HG02623 (cell line): ENCODE data around the gene TRIM2.

ENCODE experiments used
- ATAC-seq: cut with Tn5 transposase; IDR thresholded peaks from one replicate; pipeline ENCODE4 v1.9.1; 2021; ENCODE audit warnings: moderate library complexity; ENCODE audit not compliant: unreplicated experiment

TRIM2 gene

GRCh38 chr4:153325558-153325957 is 121.3 kb downstream of the TRIM2 start:
- no peak for ATAC-seq

- ATAC-seq, result no peak
These were observed 122.3 kb downstream of the TRIM2 start for GRCh38 chr4:153326513-153326912.

GRCh38 chr4:153327247-153327646 is 123.0 kb downstream of the TRIM2 start:
- ATAC-seq, result no peak

GRCh38 chr4:153332936-153333335 is 128.7 kb downstream of the TRIM2 start:
- ATAC-seq, result no peak

GRCh38 chr4:153333874-153334273 is 129.6 kb downstream of the TRIM2 start:
- ATAC-seq, result no peak

- ATAC-seq, result no peak
These were observed 131.4 kb downstream of the TRIM2 start for GRCh38 chr4:153335665-153336064.

- ATAC-seq, result no peak
These were observed 133.4 kb downstream of the TRIM2 start for GRCh38 chr4:153337686-153338085.

GRCh38 chr4:153341575-153342090 is 137.4 kb downstream of the TRIM2 start:
- ATAC-seq, result no peak

- ATAC-seq, result no peak
These were observed 138.7 kb downstream of the TRIM2 start for GRCh38 chr4:153342751-153343552.

- ATAC-seq, result peak; percentile 70
These were observed 140.1 kb downstream of the TRIM2 start, which contains the start of gene MND1 for GRCh38 chr4:153344131-153345011. Gene MND1, plus strand, starts transcription at chr4:153344688. Its CDS starts 50 bp downstream, at chr4:153344738.

GRCh38 chr4:153345012-153345981 is 141.1 kb downstream of the TRIM2 start:
- ATAC-seq, result peak; percentile 20

GRCh38 chr4:153346031-153346430 is 141.8 kb downstream of the TRIM2 start:
- no peak for ATAC-seq

- ATAC-seq, result no peak
These were observed 142.3 kb downstream of the TRIM2 start for GRCh38 chr4:153346563-153346962.

- no peak for ATAC-seq
These were observed 142.9 kb downstream of the TRIM2 start for GRCh38 chr4:153347117-153347516.

- no peak for ATAC-seq
These were observed 143.8 kb downstream of the TRIM2 start for GRCh38 chr4:153348006-153348405.

- no peak for ATAC-seq
These were observed 145.1 kb downstream of the TRIM2 start for GRCh38 chr4:153349206-153349805.

- no peak for ATAC-seq
These were observed 157.9 kb downstream of the TRIM2 start for GRCh38 chr4:153362184-153362583.

GRCh38 chr4:153364061-153364460 is 159.8 kb downstream of the TRIM2 start:
- no peak for ATAC-seq

- ATAC-seq, result no peak
These were observed 160.8 kb downstream of the TRIM2 start for GRCh38 chr4:153365003-153365402.

GRCh38 chr4:153366486-153366885 is 162.2 kb downstream of the TRIM2 start:
- no peak for ATAC-seq
